Muscle of leg (tissue), 16 donors: Measurements from ENCODE around the gene CYSRT1. TPM values are rescaled to one million over a fixed set of nuclear protein-coding genes. Genes with fewer than 3 reads are reported as not detected.

Source experiments
- DNase-seq: peaks from one replicate; pipeline ENCODE4 v3.0.0; 2013
- H3K27ac ChIP-seq: one replicate; pipeline ENCODE4 v1.5.1; 2013; ENCODE audit warnings: mild to moderate bottlenecking, low read length, control low read depth
- H3K27me3 ChIP-seq: one replicate; pipeline ENCODE4 v1.6.1; 2013; ENCODE audit warnings: low read length; ENCODE audit not compliant: control insufficient read depth, insufficient read depth
- H3K36me3 ChIP-seq: one replicate; pipeline ENCODE4 v1.6.1; 2013; ENCODE audit warnings: low read length; ENCODE audit not compliant: control insufficient read depth, insufficient read depth
- H3K4me1 ChIP-seq: one replicate; pipeline ENCODE4 v1.6.1; 2013; ENCODE audit warnings: low read length; ENCODE audit not compliant: control insufficient read depth, insufficient read depth
- H3K4me3 ChIP-seq: one replicate; pipeline ENCODE4 v1.5.1; 2013; ENCODE audit warnings: low read length, control low read depth
- H3K9me3 ChIP-seq: replicated peaks from 2 replicates; pipeline ENCODE4 v1.6.1; 2013; ENCODE audit warnings: low read depth, low read length; ENCODE audit not compliant: control insufficient read depth
- WGBS: methylation state at CpG from one replicate; pipeline ENCODE4 v1.1.5; 2013; ENCODE audit warnings: missing lambda C conversion rate; ENCODE audit not compliant: insufficient coverage; 5-methylcytosine and 5-hydroxymethylcytosine counted together
- long read RNA-seq, 11 donors: transcript quantifications; one replicate each; lab custom pipeline, GENCODE V29; 2026
- polyA plus RNA-seq, 8 donors: library from polyadenylated mRNA; unstranded; fragments of 120-200 nt; gene quantifications; one replicate each; pipeline versions ENCODE4 v1.2.1 to v1.2.3, GENCODE V29; 2013; ENCODE audit warnings: inconsistent platforms in 1 of 8, low replicate concordance in 1 of 8; ENCODE audit not compliant: insufficient read length in 8 of 8, insufficient read depth in 1 of 8
- total RNA-seq: library from RNA; stranded (reverse); fragments of 120-200 nt; gene quantifications from one replicate; pipeline ENCODE4 v1.2.4, GENCODE V29; 2013

CYSRT1 gene, protein sequence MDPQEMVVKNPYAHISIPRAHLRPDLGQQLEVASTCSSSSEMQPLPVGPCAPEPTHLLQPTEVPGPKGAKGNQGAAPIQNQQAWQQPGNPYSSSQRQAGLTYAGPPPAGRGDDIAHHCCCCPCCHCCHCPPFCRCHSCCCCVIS
- 0.18 TPM for total RNA-seq
- 1 to 10 TPM in 7 of 8 donors, under 1 TPM in 1; 1.00 to 5.6 (median 3.2) TPM for polyA plus RNA-seq
- long read RNA-seq, donor 1 = 0 reads
- long read RNA-seq, donor 2 = 0 reads
- long read RNA-seq, donor 3 = 0 reads
- long read RNA-seq, donor 4, partial matches to known transcripts = 0 of 1 reads
- long read RNA-seq, donor 4, other reads (novel, unspliced or antisense) = 0 of 1 reads
- long read RNA-seq, donor 5 = 0 reads
- long read RNA-seq, donor 6, partial matches to known transcripts = 0 of 1 reads
- long read RNA-seq, donor 6, other reads (novel, unspliced or antisense) = 0 of 1 reads
- long read RNA-seq, donor 7 = 0 reads
- long read RNA-seq, donor 8 = 0 reads
- long read RNA-seq, donor 9 = 0 reads
- long read RNA-seq, donor 10 = 0 reads
- long read RNA-seq, donor 11 = 0 reads

GRCh38 chr9:137224830-137225694 lies at the start of gene CYSRT1:
Gene CYSRT1, plus strand, starts transcription at chr9:137225174. Its CDS starts 448 bp downstream, at chr9:137225622.
- H3K9me3 ChIP-seq = no peaks in the 10 kb centered on the region
- no peaks in the 10 kb centered on the region for H3K36me3 ChIP-seq
- DNase-seq = no peak
- no peak within 1 kb of the TSS for H3K27ac ChIP-seq
- H3K4me3 ChIP-seq = peak within 1 kb of the TSS; percentile 89
- H3K4me1 ChIP-seq = peaks cover 38% of the 10 kb centered on the region
- peaks cover 12% of the 10 kb centered on the region for H3K27me3 ChIP-seq
- WGBS = 52% methylated on average over 17 of the region's 23 CpGs

DNA sequence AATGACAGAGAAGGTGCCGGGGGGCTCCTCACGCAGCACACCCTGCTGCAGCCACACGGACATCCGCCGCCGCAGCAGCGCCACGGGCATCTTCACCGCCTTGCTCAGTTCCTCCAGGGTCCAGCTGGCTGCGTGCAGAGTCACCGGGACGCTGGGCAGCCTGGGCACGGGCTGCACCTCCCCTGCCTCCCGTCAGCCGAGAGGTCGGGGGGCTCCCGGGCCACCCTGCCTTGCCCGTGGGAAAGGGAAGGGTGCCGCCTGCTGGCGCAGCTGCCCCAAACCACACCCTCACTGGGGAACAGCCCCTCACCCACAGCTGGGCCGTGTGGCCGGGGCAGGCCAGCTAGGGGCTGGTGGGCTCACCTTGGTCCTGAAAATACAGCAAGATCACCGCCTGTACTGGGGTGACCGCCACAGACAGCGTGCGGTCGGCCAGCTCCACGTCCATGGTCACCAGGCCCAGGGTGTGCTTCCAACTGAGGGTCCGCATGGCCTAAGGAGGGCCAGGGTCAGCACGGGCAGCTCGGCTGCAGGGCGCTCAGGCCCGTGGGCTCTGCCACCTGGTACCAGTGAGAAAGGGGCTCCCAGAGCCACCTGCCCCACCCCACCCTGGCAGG lies 49.5 kb upstream of the CYSRT1 start:
- 42% methylated on average over 27 of the region's 33 CpGs for WGBS

DNA sequence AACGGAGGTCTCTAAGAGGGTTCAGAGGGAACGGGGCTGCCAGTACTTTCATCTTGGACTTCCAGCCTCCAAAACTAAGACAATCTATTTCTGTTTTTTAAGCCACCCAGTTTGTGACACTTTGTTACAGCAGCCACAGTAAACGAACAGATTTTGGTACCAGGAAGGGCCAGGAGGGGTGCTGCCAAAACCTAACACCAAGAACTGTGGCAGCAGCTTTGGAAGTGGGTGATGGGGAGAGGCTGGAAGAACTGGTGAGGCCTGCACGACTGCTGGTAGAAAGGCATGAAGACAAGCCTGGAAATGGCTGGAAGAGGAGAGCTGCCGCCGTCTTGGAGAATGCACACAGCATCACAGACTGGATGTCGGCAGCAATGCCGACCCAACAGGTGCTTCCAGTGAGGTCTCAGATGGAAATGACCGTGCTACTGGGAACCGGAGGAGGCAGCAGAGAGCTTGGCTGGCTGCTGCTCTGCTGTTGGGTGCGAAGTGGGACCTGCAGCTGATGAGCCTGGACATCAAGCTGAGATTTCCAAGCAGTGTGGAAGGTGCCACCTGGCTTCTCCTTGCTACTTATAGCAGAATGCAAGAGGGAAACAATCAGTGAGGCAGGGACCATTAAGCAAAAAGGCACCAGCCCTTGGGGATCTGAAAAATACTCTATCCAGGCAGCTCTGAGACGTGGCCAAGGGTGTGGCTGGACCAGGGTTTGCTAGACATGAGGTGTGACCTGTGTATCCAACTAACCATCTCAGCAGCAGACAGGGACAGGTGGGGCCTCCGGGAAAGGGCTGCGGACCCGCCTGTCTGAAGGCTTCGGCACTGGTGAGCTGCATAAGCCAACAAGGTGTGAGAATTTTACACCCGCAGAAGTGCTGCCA lies 48.4 kb upstream of the CYSRT1 start:
- 45% methylated on average over 15 of the region's 17 CpGs for WGBS
- H3K27ac ChIP-seq = no peak overlapping the region
- H3K4me1 ChIP-seq = peaks cover 4% of the 10 kb centered on the region
- H3K4me3 ChIP-seq = no peak overlapping the region
- no peak for DNase-seq
- H3K9me3 ChIP-seq = no peaks in the 10 kb centered on the region
- peaks cover 43% of the 10 kb centered on the region for H3K36me3 ChIP-seq
- peaks cover 23% of the 10 kb centered on the region for H3K27me3 ChIP-seq

More for the DNA sequence above, 49.5 kb upstream of the CYSRT1 start:
- DNase-seq = no peak
- Histone ChIP-seq H3K9me3 (no peaks in the 10 kb centered on the region), H3K36me3 (peaks cover 32% of the 10 kb centered on the region), H3K27ac (no peak overlapping the region), H3K27me3 (peaks cover 34% of the 10 kb centered on the region), H3K4me1 (peaks cover 4% of the 10 kb centered on the region), H3K4me3 (no peak overlapping the region)

DNA sequence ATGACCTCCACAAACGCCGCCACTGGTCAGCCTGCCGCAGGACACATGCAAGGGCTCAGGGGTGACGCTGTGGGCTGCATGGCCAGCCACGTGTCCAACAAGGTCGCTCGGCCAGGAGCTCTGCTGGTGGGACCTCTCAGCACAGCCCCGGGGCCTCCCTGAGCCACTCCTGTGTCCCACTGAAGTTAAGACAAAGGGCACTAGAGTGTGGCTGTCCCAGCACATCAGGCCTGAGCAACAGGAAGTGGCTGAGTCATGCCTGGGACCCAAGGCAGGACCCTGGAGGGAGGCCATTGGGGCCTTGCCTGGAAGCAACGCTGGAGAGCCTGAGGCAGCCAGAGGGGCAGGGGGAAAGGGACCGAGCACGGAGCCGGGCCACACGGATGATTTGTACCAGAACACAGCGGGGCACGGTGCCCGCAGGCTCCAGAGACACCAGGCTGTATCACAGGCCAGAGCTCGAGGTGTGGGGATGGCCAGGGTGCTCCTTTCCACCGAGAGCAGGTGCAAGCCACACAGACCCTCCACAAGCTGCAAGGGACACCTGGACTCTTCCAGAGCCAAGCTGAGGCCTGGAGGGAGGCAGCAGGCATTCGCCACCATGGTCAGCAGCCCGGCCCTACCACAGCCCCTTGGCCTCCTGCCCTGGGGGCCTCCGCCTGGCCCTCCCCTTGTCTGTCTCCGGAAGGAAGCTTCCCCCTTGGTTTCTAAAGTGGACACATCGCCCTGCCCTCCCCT lies 46.6 kb upstream of the CYSRT1 start:
- 87% methylated on average over 22 of the region's 23 CpGs for WGBS
- H3K4me3 ChIP-seq = no peak overlapping the region
- H3K27ac ChIP-seq = no peak overlapping the region
- no peak for DNase-seq
- no peaks in the 10 kb centered on the region for H3K4me1 ChIP-seq
- H3K36me3 ChIP-seq = peaks cover 60% of the 10 kb centered on the region
- H3K9me3 ChIP-seq = no peaks in the 10 kb centered on the region
- peaks cover 17% of the 10 kb centered on the region for H3K27me3 ChIP-seq

DNA sequence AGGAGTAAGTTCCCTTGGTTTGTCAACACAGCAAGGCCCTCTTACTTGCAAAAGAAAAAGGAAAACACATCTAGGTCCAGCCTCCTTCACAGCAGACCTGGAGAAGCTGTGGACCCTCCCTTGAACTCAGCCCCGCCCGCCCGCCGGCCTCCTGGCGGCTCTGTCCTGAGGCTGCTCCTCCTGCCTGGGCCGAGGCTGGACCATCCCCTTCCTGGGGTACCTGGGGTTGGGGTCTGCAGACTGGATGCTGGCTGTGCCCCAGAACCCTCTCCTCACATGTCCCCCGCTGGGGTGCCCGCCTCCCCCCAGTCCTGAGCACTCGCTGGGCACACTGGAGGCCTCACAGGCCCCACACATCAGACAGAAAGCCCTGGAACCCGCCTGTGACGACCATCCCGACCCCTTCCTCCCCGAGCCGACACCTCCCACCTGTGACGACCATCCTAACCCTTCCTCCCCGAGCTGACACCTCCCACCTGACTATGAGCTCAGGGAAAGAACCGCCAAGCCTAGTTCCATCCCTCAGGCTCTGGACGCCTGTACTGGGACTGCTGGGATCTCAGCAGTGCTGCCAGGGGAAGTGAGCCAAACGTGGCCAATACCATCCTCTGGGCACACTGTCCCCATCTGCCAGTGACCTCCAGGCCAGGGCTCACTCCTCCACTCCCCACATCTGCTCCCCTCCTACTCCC lies 45.9 kb upstream of the CYSRT1 start:
- Histone ChIP-seq H3K4me1 (no peaks in the 10 kb centered on the region), H3K27me3 (peaks cover 10% of the 10 kb centered on the region), H3K36me3 (peaks cover 67% of the 10 kb centered on the region), H3K4me3 (no peak overlapping the region), H3K9me3 (no peaks in the 10 kb centered on the region), H3K27ac (no peak overlapping the region)
- WGBS = 85% methylated on average over 13 of the region's 19 CpGs
- no peak for DNase-seq

- Histone ChIP-seq H3K27me3 (peaks cover 5% of the 10 kb centered on the region), H3K4me1 (no peaks in the 10 kb centered on the region), H3K27ac (no peak overlapping the region), H3K4me3 (no peak overlapping the region), H3K36me3 (peaks cover 74% of the 10 kb centered on the region), H3K9me3 (no peaks in the 10 kb centered on the region)
- WGBS = 94% methylated on average over 15 of the region's 17 CpGs
- no peak for DNase-seq
Observed at GRCh38 chr9:137179761-137180160, 45.2 kb upstream of the CYSRT1 start.

GRCh38 chr9:137180491-137180890 lies 44.5 kb upstream of the CYSRT1 start:
- Histone ChIP-seq H3K9me3 (no peaks in the 10 kb centered on the region), H3K27ac (no peak overlapping the region), H3K4me1 (no peaks in the 10 kb centered on the region), H3K27me3 (no peaks in the 10 kb centered on the region), H3K4me3 (no peak overlapping the region), H3K36me3 (peaks cover 81% of the 10 kb centered on the region)
- 91% methylated on average over 20 of the region's 20 CpGs for WGBS
- DNase-seq = no peak

DNA sequence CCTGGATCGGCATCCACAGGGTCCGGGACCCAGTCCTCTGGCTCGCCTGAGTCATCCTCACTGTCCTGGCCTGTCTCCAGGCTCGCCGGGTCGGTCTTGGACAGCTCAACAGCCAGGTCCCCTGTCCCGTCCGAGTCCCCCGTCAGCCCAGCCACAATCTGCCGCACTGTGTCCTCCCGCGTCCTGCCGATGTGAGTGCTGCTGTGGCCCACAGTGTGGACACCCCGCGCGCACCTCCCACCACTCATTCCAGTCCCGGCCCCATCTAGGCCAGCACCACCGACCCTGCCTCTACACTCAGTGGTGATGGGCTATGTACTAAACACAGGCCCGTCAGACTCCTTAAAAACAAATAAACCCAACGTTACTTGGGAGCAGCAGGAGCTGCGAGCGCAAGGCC lies 43.3 kb upstream of the CYSRT1 start:
- DNase-seq = no peak
- no peak overlapping the region for H3K27ac ChIP-seq
- no peaks in the 10 kb centered on the region for H3K27me3 ChIP-seq
- no peak overlapping the region for H3K4me3 ChIP-seq
- 94% methylated on average over 21 of the region's 22 CpGs for WGBS
- peaks cover 7% of the 10 kb centered on the region for H3K4me1 ChIP-seq
- H3K36me3 ChIP-seq = peaks cover 93% of the 10 kb centered on the region
- no peaks in the 10 kb centered on the region for H3K9me3 ChIP-seq
